HG03354 (cell line): Measurements from ENCODE around the gene GOLT1A.

Source experiments
- ATAC-seq: cut with Tn5 transposase; IDR thresholded peaks from one replicate; pipeline ENCODE4 v1.9.1; 2021; ENCODE audit warnings: mild to moderate bottlenecking; ENCODE audit not compliant: unreplicated experiment, poor library complexity, severe bottlenecking

GOLT1A gene

GRCh38 chr1:204196068-204196795 lies 17.6 kb downstream of the GOLT1A start, which contains the start of gene KISS1:
Gene KISS1 (minus strand): TSS chr1:204196491. CDS start chr1:204192876, 3,615 bp downstream.
- no peak for ATAC-seq

- no peak for ATAC-seq
Observed at GRCh38 chr1:204194771-204195170, 19.0 kb downstream of the GOLT1A start.

GRCh38 chr1:204194080-204194479 lies 19.7 kb downstream of the GOLT1A start:
- no peak for ATAC-seq

GRCh38 chr1:204192589-204193352 lies 21.0 kb downstream of the GOLT1A start:
- no peak for ATAC-seq

GRCh38 chr1:204192046-204192445 lies 21.7 kb downstream of the GOLT1A start:
- ATAC-seq = no peak

- no peak for ATAC-seq
Observed at GRCh38 chr1:204191456-204191855, 22.3 kb downstream of the GOLT1A start.

GRCh38 chr1:204190212-204191211 lies 23.3 kb downstream of the GOLT1A start:
- ATAC-seq = no peak

- no peak for ATAC-seq
Observed at GRCh38 chr1:204188959-204189639, 24.7 kb downstream of the GOLT1A start.

- ATAC-seq = no peak
Observed at GRCh38 chr1:204186597-204186996, 27.2 kb downstream of the GOLT1A start.

- ATAC-seq = no peak
Observed at GRCh38 chr1:204181116-204181515, 32.7 kb downstream of the GOLT1A start.

- ATAC-seq = no peak
Observed at GRCh38 chr1:204180133-204180532, 33.7 kb downstream of the GOLT1A start.

GRCh38 chr1:204178487-204179281 lies 35.1 kb downstream of the GOLT1A start:
- ATAC-seq = no peak

- no peak for ATAC-seq
Observed at GRCh38 chr1:204177133-204177532, 36.7 kb downstream of the GOLT1A start.

GRCh38 chr1:204176049-204176448 lies 37.7 kb downstream of the GOLT1A start:
- no peak for ATAC-seq

GRCh38 chr1:204174958-204175357 lies 38.8 kb downstream of the GOLT1A start:
- no peak for ATAC-seq

- no peak for ATAC-seq
Observed at GRCh38 chr1:204172404-204173029, 41.3 kb downstream of the GOLT1A start.

- ATAC-seq = no peak
Observed at GRCh38 chr1:204171751-204172178, 42.0 kb downstream of the GOLT1A start.

- no peak for ATAC-seq
Observed at GRCh38 chr1:204170494-204171155, 43.2 kb downstream of the GOLT1A start.
